A549 treated with CpdA at 1 μM for 4 hours (cell line): ENCODE data around the gene TAF7. TPM values are rescaled to one million over a fixed set of nuclear protein-coding genes. Genes with fewer than 3 reads are reported as not detected.

ENCODE experiments used
- total RNA-seq: library from RNA; stranded (reverse); fragments of 200-300 nt; extraction: Qiagen RNA extraction; gene quantifications from 5 replicates; pipeline ENCODE4 v1.2.3, GENCODE V29; 2022; ENCODE audit warnings: low read depth

TAF7 gene, protein sequence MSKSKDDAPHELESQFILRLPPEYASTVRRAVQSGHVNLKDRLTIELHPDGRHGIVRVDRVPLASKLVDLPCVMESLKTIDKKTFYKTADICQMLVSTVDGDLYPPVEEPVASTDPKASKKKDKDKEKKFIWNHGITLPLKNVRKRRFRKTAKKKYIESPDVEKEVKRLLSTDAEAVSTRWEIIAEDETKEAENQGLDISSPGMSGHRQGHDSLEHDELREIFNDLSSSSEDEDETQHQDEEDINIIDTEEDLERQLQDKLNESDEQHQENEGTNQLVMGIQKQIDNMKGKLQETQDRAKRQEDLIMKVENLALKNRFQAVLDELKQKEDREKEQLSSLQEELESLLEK
- total RNA-seq, result 66.8 to 81.4 TPM (median 74.0 TPM) in 5 replicates

GRCh38 chr5:141320225-141321169 is at the start of gene TAF7:
Gene TAF7, minus strand, starts transcription at chr5:141320784. Its CDS starts 740 bp downstream, at chr5:141320044.

GRCh38 chr5:141363952-141364660 is 43.5 kb upstream of the TAF7 start, which contains the start of gene PCDHGA5:
Gene PCDHGA5, plus strand, starts transcription at chr5:141364162. Its CDS starts 169 bp downstream, at chr5:141364331.

GRCh38 chr5:141359790-141360426 is 39.3 kb upstream of the TAF7 start, which contains the start of gene PCDHGB2:
Gene PCDHGB2, plus strand, starts transcription at chr5:141359994. Its CDS starts 142 bp downstream, at chr5:141360136.

DNA sequence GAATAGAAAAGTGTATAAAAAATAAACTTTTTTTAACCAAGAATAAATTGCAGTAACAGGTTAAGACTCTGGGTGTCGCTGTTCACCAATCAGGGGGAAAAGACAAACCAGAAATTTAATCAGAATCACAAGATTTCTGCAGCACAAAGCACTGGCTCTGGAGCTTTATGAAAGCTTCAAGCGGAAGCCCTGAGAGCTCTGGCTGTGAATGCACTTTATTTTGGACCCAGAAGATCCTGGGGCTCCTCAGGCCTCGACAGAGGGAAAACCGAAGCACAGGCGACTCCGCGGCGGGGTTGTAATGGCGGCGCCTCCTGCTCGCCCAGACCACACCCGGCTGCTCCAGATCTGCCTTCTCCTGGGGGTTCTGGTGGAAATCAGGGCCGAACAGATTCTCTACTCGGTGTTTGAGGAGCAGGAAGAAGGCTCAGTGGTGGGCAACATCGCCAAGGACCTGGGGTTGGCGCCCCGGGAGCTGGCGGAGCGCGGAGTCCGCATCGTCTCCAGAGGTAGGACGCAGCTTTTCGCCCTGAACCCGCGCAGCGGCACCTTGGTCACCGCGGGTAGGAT is 34.4 kb upstream of the TAF7 start, which contains the start of gene PCDHGA4:
PCDHGA4 (plus strand) TSS at position 122 of the 570 bp plus-strand sequence; CDS start at position 209, 87 bp downstream.

GRCh38 chr5:141349917-141350619 is 29.5 kb upstream of the TAF7 start, which contains the start of gene PCDHGB1:
Gene PCDHGB1, plus strand, starts transcription at chr5:141350099. Its CDS starts 162 bp downstream, at chr5:141350261.

GRCh38 chr5:141343242-141343952 is 22.8 kb upstream of the TAF7 start, which contains the start of gene PCDHGA3:
Gene PCDHGA3, plus strand, starts transcription at chr5:141343829. Its CDS starts 205 bp downstream, at chr5:141344034.

DNA sequence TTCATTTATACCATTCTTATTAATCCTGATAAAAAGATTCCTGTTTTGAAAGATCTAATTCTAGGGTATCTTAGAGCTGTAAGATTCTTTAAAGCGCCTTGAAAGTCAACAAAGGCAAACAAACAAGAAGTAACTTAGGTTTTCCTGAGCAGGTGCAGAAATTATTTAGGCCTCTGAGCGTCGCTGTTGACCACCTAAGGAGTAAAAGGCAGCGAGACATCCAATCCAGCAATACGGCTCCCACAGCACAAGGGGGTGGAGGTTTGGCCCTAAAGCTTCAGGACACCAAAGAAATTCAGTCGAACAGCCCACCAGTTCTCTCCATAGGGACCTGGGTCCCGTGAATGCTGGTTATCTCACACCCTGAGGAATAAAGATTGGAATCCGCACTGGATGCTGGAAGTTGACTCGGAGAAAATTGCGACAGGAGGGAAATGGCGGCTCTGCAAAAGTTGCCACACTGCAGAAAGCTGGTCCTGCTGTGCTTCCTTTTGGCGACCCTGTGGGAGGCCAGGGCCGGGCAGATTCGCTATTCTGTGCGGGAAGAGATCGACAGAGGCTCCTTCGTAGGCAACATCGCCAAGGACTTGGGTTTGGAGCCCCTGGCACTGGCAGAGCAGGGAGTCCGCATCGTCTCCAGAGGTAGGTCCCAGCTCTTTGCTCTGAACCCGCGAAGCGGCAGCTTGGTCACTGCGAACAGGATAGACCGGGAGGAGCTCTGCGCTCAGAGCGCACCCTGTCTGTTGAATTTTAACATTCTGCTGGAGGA is 18.1 kb upstream of the TAF7 start, which contains the start of gene PCDHGA2:
PCDHGA2 (plus strand) TSS at position 223 of the 769 bp plus-strand sequence.

GRCh38 chr5:141330299-141331080 is 9.9 kb upstream of the TAF7 start, which contains the start of gene PCDHGA1:
Gene PCDHGA1, plus strand, starts transcription at chr5:141330514.

DNA sequence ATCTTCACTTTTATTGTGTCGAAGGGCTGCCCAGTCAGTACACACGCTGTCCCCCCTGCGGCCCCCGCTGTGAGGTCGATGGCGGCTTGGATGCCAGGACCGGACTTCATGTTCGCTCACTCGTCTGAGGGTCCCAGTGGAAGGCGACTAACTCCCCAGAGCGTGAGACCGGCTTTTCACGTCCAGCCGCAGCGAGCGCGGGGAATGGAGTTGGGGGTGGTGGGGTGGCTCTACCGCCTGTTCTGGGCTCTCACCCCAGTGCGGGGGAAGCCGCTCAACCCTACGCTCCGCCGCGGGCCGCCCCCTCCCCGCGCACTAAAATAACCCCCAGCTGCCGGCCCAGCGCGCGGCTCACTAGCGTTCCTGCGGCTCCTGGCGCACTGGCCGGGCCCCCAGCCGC is 16.8 kb downstream of the TAF7 start, which contains the start of gene SLC25A2:
SLC25A2 (minus strand) TSS at position 294 of the 400 bp plus-strand sequence; CDS start at position 110, 184 bp downstream.

Other genes starting within 250 kb of the TAF7 start
- gene PCDHB2, start 226.2 kb downstream of the TAF7 start, total RNA-seq, result 2.7 to 5.4 TPM (median 3.7 TPM) in 5 replicates
- gene PCDHB3, start 220.3 kb downstream of the TAF7 start, total RNA-seq, result 0.02 to 0.06 TPM (median 0.05 TPM) in 3 of 5 replicates, not detected in the others
- gene PCDHB4, start 199.0 kb downstream of the TAF7 start, total RNA-seq, result 0.03 to 0.09 TPM (median 0.06 TPM) in 4 of 5 replicates, not detected in the other
- gene PCDHB5, start 185.6 kb downstream of the TAF7 start, total RNA-seq, result 1.2 to 1.9 TPM (median 1.5 TPM) in 5 replicates
- gene PCDHB6, start 170.7 kb downstream of the TAF7 start, total RNA-seq, result 0.89 to 1.2 TPM (median 1.1 TPM) in 5 replicates
- gene PCDHB7, start 148.1 kb downstream of the TAF7 start, total RNA-seq, result 0.01 TPM in 1 of 5 replicates, not detected in the others
- gene PCDHB8, start 143.0 kb downstream of the TAF7 start, total RNA-seq, result 0.24 to 0.42 TPM (median 0.37 TPM) in 5 replicates
- 0.05 to 0.10 TPM (median 0.08 TPM) in 4 of 5 replicates, not detected in the other for gene PCDHB16, start 138.4 kb downstream of the TAF7 start, total RNA-seq
- gene PCDHB9, start 133.6 kb downstream of the TAF7 start, total RNA-seq, result 0.01 to 0.03 TPM in 2 of 5 replicates, not detected in the others
- gene PCDHB10, start 128.4 kb downstream of the TAF7 start, total RNA-seq, result 0.03 to 0.06 TPM in 2 of 5 replicates, not detected in the others
- 0.06 to 0.14 TPM (median 0.09 TPM) in 5 replicates for gene PCDHB11, start 121.2 kb downstream of the TAF7 start, total RNA-seq
- gene PCDHB12, start 112.1 kb downstream of the TAF7 start, total RNA-seq, result 0.07 TPM in 1 of 5 replicates, not detected in the others
- 0.02 to 0.08 TPM (median 0.07 TPM) in 5 replicates for gene PCDHB13, start 106.9 kb downstream of the TAF7 start, total RNA-seq
- 0.06 to 0.13 TPM (median 0.09 TPM) in 5 replicates for gene PCDHB14, start 97.4 kb downstream of the TAF7 start, total RNA-seq
- gene PCDHB15, start 75.4 kb downstream of the TAF7 start, total RNA-seq, result 0.05 to 0.07 TPM (median 0.06 TPM) in 4 of 5 replicates, not detected in the other
- gene SLC25A2, start 16.7 kb downstream of the TAF7 start, total RNA-seq, result not detected in 5 replicates
- gene PCDHGA1, start 9.7 kb upstream of the TAF7 start, total RNA-seq, result 0.27 to 0.49 TPM (median 0.31 TPM) in 5 replicates
- 0.44 to 0.73 TPM (median 0.59 TPM) in 5 replicates for gene PCDHGA2, start 18.0 kb upstream of the TAF7 start, total RNA-seq
- 0.05 to 0.09 TPM in 2 of 5 replicates, not detected in the others for gene PCDHGA3, start 23.0 kb upstream of the TAF7 start, total RNA-seq
- 1.0 to 2.1 TPM (median 1.9 TPM) in 5 replicates for gene PCDHGB1, start 29.3 kb upstream of the TAF7 start, total RNA-seq
- 0.08 to 0.20 TPM (median 0.10 TPM) in 5 replicates for gene PCDHGA4, start 34.2 kb upstream of the TAF7 start, total RNA-seq
- 0.07 to 0.19 TPM (median 0.17 TPM) in 5 replicates for gene PCDHGB2, start 39.2 kb upstream of the TAF7 start, total RNA-seq
- gene PCDHGA5, start 43.4 kb upstream of the TAF7 start, total RNA-seq, result 0.11 to 0.17 TPM (median 0.15 TPM) in 5 replicates
- 0.15 to 0.35 TPM (median 0.20 TPM) in 5 replicates for gene PCDHGB3, start 49.5 kb upstream of the TAF7 start, total RNA-seq
- 0.13 to 0.28 TPM (median 0.22 TPM) in 5 replicates for gene PCDHGA6, start 53.1 kb upstream of the TAF7 start, total RNA-seq
- gene PCDHGA7, start 62.0 kb upstream of the TAF7 start, total RNA-seq, result 0.72 to 1.3 TPM (median 0.96 TPM) in 5 replicates
- gene PCDHGB4, start 66.9 kb upstream of the TAF7 start, total RNA-seq, result 0.66 to 1.0 TPM (median 0.73 TPM) in 5 replicates
- 0.02 TPM in 2 of 5 replicates, not detected in the others for gene PCDHGA8, start 71.8 kb upstream of the TAF7 start, total RNA-seq
- 1.9 to 2.8 TPM (median 2.4 TPM) in 5 replicates for gene PCDHGB5, start 77.2 kb upstream of the TAF7 start, total RNA-seq
- 0.06 to 0.14 TPM (median 0.08 TPM) in 3 of 5 replicates, not detected in the others for gene PCDHGA9, start 82.0 kb upstream of the TAF7 start, total RNA-seq
- gene PCDHGB6, start 87.2 kb upstream of the TAF7 start, total RNA-seq, result 0.06 to 0.12 TPM (median 0.09 TPM) in 4 of 5 replicates, not detected in the other
- gene PCDHGA10, start 92.2 kb upstream of the TAF7 start, total RNA-seq, result 0.01 TPM in 1 of 5 replicates, not detected in the others
- 0.03 to 0.16 TPM (median 0.07 TPM) in 5 replicates for gene PCDHGB7, start 96.9 kb upstream of the TAF7 start, total RNA-seq
- 0.02 TPM in 1 of 5 replicates, not detected in the others for gene PCDHGA11, start 100.3 kb upstream of the TAF7 start, total RNA-seq
- 0.02 TPM in 1 of 5 replicates, not detected in the others for gene PCDHGA12, start 109.7 kb upstream of the TAF7 start, total RNA-seq
- 6.1 to 7.1 TPM (median 6.4 TPM) in 5 replicates for gene PCDHGC3, start 155.2 kb upstream of the TAF7 start, total RNA-seq
- 0.02 to 0.15 TPM (median 0.05 TPM) in 3 of 5 replicates, not detected in the others for gene PCDHGC4, start 164.2 kb upstream of the TAF7 start, total RNA-seq
- 0.05 TPM in 1 of 5 replicates, not detected in the others for gene PCDHGC5, start 168.3 kb upstream of the TAF7 start, total RNA-seq